Measurements from ENCODE around the gene PHAF1. TPM values are rescaled to one million over a fixed set of nuclear protein-coding genes. Genes with fewer than 3 reads are reported as not detected.

Gene PHAF1
- total RNA-seq, 1 experiment from 2014 or later, result 30.7 TPM

DNA sequence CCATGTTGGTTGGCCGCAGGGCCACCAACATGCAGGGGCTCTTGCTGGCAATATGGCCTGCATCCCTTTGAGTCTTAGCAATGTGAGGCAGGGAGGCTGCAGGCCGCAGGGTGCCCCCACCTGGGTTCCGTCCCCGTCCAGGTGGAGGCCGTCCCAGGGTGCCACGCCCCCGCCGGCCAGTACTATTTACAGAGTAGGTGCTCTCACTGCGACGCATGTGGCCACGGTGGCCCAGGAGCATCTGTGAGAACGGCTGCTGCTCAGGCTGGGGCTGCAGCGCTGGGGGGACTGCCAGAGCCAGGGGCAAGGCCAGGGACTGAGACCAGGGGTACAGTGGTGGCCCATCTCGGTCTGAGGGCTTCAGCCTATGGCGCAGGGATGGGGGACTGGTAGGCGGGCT, 70.4 kb downstream of the PHAF1 start:
- no peaks in the 10 kb centered on the region for H3K27me3 ChIP-seq (ENCODE audit: low read length)
- H3K4me3 ChIP-seq (ENCODE audit: low read length), result no peak overlapping the region
- no peak for DNase-seq
- H3K79me2 ChIP-seq (ENCODE audit: low read length), result no peaks in the 10 kb centered on the region
- H3K4me1 ChIP-seq (ENCODE audit: low read length), result peaks cover 28% of the 10 kb centered on the region
- H3K9ac ChIP-seq (ENCODE audit: low read length), result no peak overlapping the region
- no peak overlapping the region for H3K27ac ChIP-seq (ENCODE audit: low read length)
- no peaks in the 10 kb centered on the region for H3K9me3 ChIP-seq (ENCODE audit: low read length)
- no peaks in the 10 kb centered on the region for H3K36me3 ChIP-seq (ENCODE audit: insufficient read depth, low read length)
- H3K4me2 ChIP-seq (ENCODE audit: low read depth, low read length, poor library complexity, severe bottlenecking), result no peak overlapping the region
- H4K20me1 ChIP-seq (ENCODE audit: insufficient read depth, low read depth, low read length), result peaks cover 17% of the 10 kb centered on the region; the same call in 1 of the 2 replicates
- H2AFZ ChIP-seq (ENCODE audit: low read length), result no peak overlapping the region
- H3K9me2 ChIP-seq (replicated peaks; ENCODE audit: insufficient read depth, low read length), result no peaks in the 10 kb centered on the region

DNA sequence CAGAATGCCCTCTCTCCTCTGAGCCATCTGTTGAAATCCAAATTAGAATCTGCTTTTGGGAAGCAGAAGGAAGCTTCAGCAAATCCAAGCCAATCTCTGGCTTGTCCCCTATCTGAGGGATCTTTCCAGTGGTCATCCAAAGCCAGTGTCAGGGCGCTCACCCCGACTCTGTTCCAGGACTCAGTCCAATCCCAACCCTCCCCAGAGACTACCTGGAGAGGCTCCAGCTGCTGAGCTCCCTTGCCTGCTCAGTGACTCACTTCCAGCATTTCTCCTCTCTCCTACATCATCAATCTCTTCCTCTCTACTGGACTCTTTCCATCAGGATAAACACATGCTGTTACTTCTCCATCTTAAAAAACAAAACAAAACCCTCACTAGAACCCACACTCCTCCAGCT, 71.6 kb downstream of the PHAF1 start:
- Histone ChIP-seq H3K27me3 (ENCODE audit: low read length) (no peaks in the 10 kb centered on the region), H3K9ac (ENCODE audit: low read length) (no peak overlapping the region), H3K4me2 (ENCODE audit: low read depth, low read length, poor library complexity, severe bottlenecking) (no peak overlapping the region), H4K20me1 (ENCODE audit: insufficient read depth, low read depth, low read length) (peaks cover 17% of the 10 kb centered on the region; the same call in 1 of the 2 replicates), H3K9me3 (ENCODE audit: low read length) (no peaks in the 10 kb centered on the region), H2AFZ (ENCODE audit: low read length) (no peak overlapping the region), H3K27ac (ENCODE audit: low read length) (no peak overlapping the region), H3K4me3 (ENCODE audit: low read length) (no peak overlapping the region), H3K9me2 (replicated peaks; ENCODE audit: insufficient read depth, low read length) (no peaks in the 10 kb centered on the region), H3K79me2 (ENCODE audit: low read length) (no peaks in the 10 kb centered on the region), H3K36me3 (ENCODE audit: insufficient read depth, low read length) (no peaks in the 10 kb centered on the region), H3K4me1 (ENCODE audit: low read length) (peaks cover 28% of the 10 kb centered on the region)
- no peak for DNase-seq

DNA sequence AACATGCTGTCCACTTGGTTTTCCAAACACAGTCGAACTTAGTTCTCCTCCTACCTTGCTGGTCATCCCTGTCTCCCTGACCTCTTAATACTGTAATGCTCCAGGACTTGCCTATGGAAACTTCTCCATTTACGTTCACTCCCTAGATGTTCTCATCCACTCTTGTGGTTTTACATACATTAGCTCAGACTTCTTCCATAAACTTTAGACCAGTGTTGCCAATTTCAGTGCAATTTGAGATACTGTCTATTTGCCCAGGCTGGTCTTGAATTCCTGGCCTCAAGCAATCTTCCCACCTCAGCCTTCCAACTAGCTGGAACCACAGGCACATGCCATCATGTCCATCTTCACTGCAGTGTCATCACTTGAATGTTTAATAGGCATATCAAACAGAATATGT, 72.5 kb downstream of the PHAF1 start:
- Histone ChIP-seq H3K9me2 (replicated peaks; ENCODE audit: insufficient read depth, low read length) (no peaks in the 10 kb centered on the region), H3K36me3 (ENCODE audit: insufficient read depth, low read length) (no peaks in the 10 kb centered on the region), H3K9ac (ENCODE audit: low read length) (peak overlapping the region; percentile 74), H3K4me2 (ENCODE audit: low read depth, low read length, poor library complexity, severe bottlenecking) (peak overlapping the region; percentile 94), H3K9me3 (ENCODE audit: low read length) (no peaks in the 10 kb centered on the region), H2AFZ (ENCODE audit: low read length) (no peak overlapping the region), H3K4me3 (ENCODE audit: low read length) (peak overlapping the region; percentile 79; the same call in 1 of the 2 replicates), H3K79me2 (ENCODE audit: low read length) (no peaks in the 10 kb centered on the region), H3K4me1 (ENCODE audit: low read length) (peaks cover 28% of the 10 kb centered on the region), H4K20me1 (ENCODE audit: insufficient read depth, low read depth, low read length) (peaks cover 17% of the 10 kb centered on the region; the same call in 1 of the 2 replicates), H3K27me3 (ENCODE audit: low read length) (no peaks in the 10 kb centered on the region), H3K27ac (ENCODE audit: low read length) (no peak overlapping the region)
- DNase-seq, result no peak

- H3K9ac ChIP-seq (ENCODE audit: low read length), result peak overlapping the region; percentile 74
- H3K27me3 ChIP-seq (ENCODE audit: low read length), result no peaks in the 10 kb centered on the region
- H3K4me3 ChIP-seq (ENCODE audit: low read length), result peak overlapping the region; percentile 79
- H3K27ac ChIP-seq (ENCODE audit: low read length), result no peak overlapping the region
- H3K4me1 ChIP-seq (ENCODE audit: low read length), result peaks cover 26% of the 10 kb centered on the region
- H2AFZ ChIP-seq (ENCODE audit: low read length), result peak overlapping the region; percentile 98; the same call in 1 of the 2 replicates
- no peaks in the 10 kb centered on the region for H3K79me2 ChIP-seq (ENCODE audit: low read length)
- DNase-seq, result no peak
- H3K9me2 ChIP-seq (replicated peaks; ENCODE audit: insufficient read depth, low read length), result no peaks in the 10 kb centered on the region
- H3K4me2 ChIP-seq (ENCODE audit: low read depth, low read length, poor library complexity, severe bottlenecking), result peak overlapping the region; percentile 94
- H4K20me1 ChIP-seq (ENCODE audit: insufficient read depth, low read depth, low read length), result peaks cover 10% of the 10 kb centered on the region; the same call in 1 of the 2 replicates
- no peaks in the 10 kb centered on the region for H3K36me3 ChIP-seq (ENCODE audit: insufficient read depth, low read length)
- H3K9me3 ChIP-seq (ENCODE audit: low read length), result no peaks in the 10 kb centered on the region
Observed at GRCh38 chr16:67183284-67183626, 73.5 kb downstream of the PHAF1 start.

DNA sequence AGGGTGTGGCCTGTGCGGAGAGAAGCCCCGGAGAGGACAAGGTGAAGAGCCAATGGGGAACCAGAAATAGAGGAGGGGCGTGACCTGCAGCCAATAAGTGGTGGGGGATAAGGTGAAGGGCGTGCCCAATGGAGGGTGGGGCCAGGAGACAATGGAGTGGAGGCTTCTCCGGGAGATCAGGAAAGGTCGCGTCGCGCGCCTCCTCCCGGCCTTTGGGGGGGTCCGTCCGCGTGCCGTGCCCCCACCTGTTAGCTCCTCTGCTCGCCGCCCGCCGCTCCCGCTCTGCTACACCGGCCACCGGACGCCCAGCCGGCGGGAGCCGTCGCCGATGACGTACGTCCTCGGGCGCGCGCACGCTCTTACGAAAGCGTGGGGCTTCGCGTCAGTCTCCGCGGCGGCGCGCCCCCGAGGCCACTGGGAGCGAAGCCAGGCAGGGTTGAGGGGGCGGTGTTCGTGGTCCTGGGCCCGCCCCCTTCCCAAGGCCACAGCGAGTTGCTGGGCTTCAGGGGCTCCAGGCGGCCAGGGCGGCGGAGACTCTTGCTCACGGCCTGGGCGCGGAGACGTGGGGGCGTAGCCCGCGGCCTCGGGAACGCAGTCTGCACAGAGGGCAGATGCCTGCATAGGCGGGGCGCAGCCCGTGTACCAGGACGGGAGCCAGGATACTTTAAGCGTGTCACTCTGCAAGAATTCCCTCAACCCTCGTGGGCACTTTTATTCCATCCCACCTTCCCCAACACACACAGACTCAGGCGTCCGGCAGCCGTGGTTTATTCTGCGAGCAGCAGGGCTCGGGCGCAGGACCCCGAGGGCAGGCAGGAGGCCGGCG, 74.1 kb downstream of the PHAF1 start, which contains the start of gene MATCAP1:
TSS of gene MATCAP1 (minus strand) at position 337 of the 826 bp plus-strand sequence. CDS start 3,353 bp downstream, outside the sequence.
- no peak within 1 kb of the TSS for H3K27ac ChIP-seq (ENCODE audit: low read length)
- no peaks in the 10 kb centered on the region for H3K27me3 ChIP-seq (ENCODE audit: low read length)
- peak within 1 kb of the TSS; percentile 98 for H2AFZ ChIP-seq (ENCODE audit: low read length)
- H3K4me1 ChIP-seq (ENCODE audit: low read length), result peaks cover 22% of the 10 kb centered on the region
- H3K79me2 ChIP-seq (ENCODE audit: low read length), result no peaks in the 10 kb centered on the region
- no peaks in the 10 kb centered on the region for H3K9me3 ChIP-seq (ENCODE audit: low read length)
- DNase-seq, result peak; percentile 98
- peak within 1 kb of the TSS; percentile 94 for H3K4me2 ChIP-seq (ENCODE audit: low read depth, low read length, poor library complexity, severe bottlenecking)
- H4K20me1 ChIP-seq (ENCODE audit: insufficient read depth, low read depth, low read length), result peaks cover 8% of the 10 kb centered on the region; the same call in 1 of the 2 replicates
- H3K36me3 ChIP-seq (ENCODE audit: insufficient read depth, low read length), result no peaks in the 10 kb centered on the region
- peak within 1 kb of the TSS; percentile 74 for H3K9ac ChIP-seq (ENCODE audit: low read length)
- no peaks in the 10 kb centered on the region for H3K9me2 ChIP-seq (replicated peaks; ENCODE audit: insufficient read depth, low read length)
- H3K4me3 ChIP-seq (ENCODE audit: low read length), result peak within 1 kb of the TSS; percentile 79

- Histone ChIP-seq H3K9me2 (replicated peaks; ENCODE audit: insufficient read depth, low read length) (no peaks in the 10 kb centered on the region), H3K27me3 (ENCODE audit: low read length) (no peaks in the 10 kb centered on the region), H3K4me2 (ENCODE audit: low read depth, low read length, poor library complexity, severe bottlenecking) (peak overlapping the region; percentile 94), H3K36me3 (ENCODE audit: insufficient read depth, low read length) (no peaks in the 10 kb centered on the region), H3K79me2 (ENCODE audit: low read length) (no peaks in the 10 kb centered on the region), H3K27ac (ENCODE audit: low read length) (no peak overlapping the region), H2AFZ (ENCODE audit: low read length) (peak overlapping the region; percentile 98), H4K20me1 (ENCODE audit: insufficient read depth, low read depth, low read length) (0 out of 2 replicates have a peak, but pooled peaks cover 1% of the 10 kb centered on the region), H3K9me3 (ENCODE audit: low read length) (no peaks in the 10 kb centered on the region), H3K9ac (ENCODE audit: low read length) (peak overlapping the region; percentile 74), H3K4me1 (ENCODE audit: low read length) (peaks cover 22% of the 10 kb centered on the region), H3K4me3 (ENCODE audit: low read length) (peak overlapping the region; percentile 79)
- peak; percentile 68 for DNase-seq
Observed at GRCh38 chr16:67184453-67184994, 74.8 kb downstream of the PHAF1 start.

DNA sequence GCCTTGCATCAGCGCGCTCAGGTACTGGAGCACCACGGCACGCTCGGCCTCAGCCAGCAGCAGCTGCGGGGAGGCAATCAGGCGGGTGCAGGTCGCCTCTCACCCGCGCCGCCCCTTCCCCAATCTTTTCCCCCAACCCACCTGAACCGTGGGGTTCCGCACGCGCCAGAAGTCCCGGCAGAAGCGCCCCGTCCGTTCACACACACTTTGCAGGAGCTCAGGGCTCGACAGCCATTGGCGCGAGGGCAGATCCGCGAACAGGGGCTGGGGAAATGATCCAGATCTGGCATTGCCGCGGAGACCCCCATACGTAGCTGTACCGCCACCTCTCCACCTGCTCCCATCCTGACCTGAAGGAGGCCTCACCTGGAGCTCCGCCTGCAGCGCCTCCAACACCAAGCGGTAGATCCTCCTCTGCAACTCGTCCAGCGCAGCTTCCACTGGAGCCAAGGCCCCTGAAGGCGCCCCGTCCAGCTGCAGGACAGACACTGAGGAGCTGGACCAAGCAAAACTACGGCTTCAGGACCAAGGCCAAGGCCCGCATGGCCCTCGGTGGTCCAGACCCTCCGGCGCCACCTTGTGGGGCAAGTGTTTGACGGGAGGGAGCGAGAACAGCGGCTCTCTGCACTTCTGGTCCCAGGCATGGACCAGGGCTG, 75.4 kb downstream of the PHAF1 start:
- no peak overlapping the region for H2AFZ ChIP-seq (ENCODE audit: low read length)
- no peaks in the 10 kb centered on the region for H3K79me2 ChIP-seq (ENCODE audit: low read length)
- H4K20me1 ChIP-seq (ENCODE audit: insufficient read depth, low read depth, low read length), result no peaks in the 10 kb centered on the region
- no peaks in the 10 kb centered on the region for H3K9me3 ChIP-seq (ENCODE audit: low read length)
- peaks cover 22% of the 10 kb centered on the region for H3K4me1 ChIP-seq (ENCODE audit: low read length)
- no peaks in the 10 kb centered on the region for H3K27me3 ChIP-seq (ENCODE audit: low read length)
- no peak overlapping the region for H3K27ac ChIP-seq (ENCODE audit: low read length)
- peak overlapping the region; percentile 94 for H3K4me2 ChIP-seq (ENCODE audit: low read depth, low read length, poor library complexity, severe bottlenecking)
- no peak overlapping the region for H3K9ac ChIP-seq (ENCODE audit: low read length)
- no peaks in the 10 kb centered on the region for H3K9me2 ChIP-seq (replicated peaks; ENCODE audit: insufficient read depth, low read length)
- H3K36me3 ChIP-seq (ENCODE audit: insufficient read depth, low read length), result no peaks in the 10 kb centered on the region
- H3K4me3 ChIP-seq (ENCODE audit: low read length), result no peak overlapping the region; the same call in 1 of the 2 replicates
- DNase-seq, result peak; percentile 92

- H2AFZ ChIP-seq (ENCODE audit: low read length), result no peak overlapping the region
- H3K4me3 ChIP-seq (ENCODE audit: low read length), result no peak overlapping the region
- no peaks in the 10 kb centered on the region for H3K36me3 ChIP-seq (ENCODE audit: insufficient read depth, low read length)
- no peaks in the 10 kb centered on the region for H3K79me2 ChIP-seq (ENCODE audit: low read length)
- no peak for DNase-seq
- no peaks in the 10 kb centered on the region for H4K20me1 ChIP-seq (ENCODE audit: insufficient read depth, low read depth, low read length)
- no peaks in the 10 kb centered on the region for H3K9me3 ChIP-seq (ENCODE audit: low read length)
- peaks cover 22% of the 10 kb centered on the region for H3K4me1 ChIP-seq (ENCODE audit: low read length)
- H3K27me3 ChIP-seq (ENCODE audit: low read length), result no peaks in the 10 kb centered on the region
- H3K9me2 ChIP-seq (replicated peaks; ENCODE audit: insufficient read depth, low read length), result no peaks in the 10 kb centered on the region
- H3K27ac ChIP-seq (ENCODE audit: low read length), result no peak overlapping the region
- H3K9ac ChIP-seq (ENCODE audit: low read length), result no peak overlapping the region
- H3K4me2 ChIP-seq (ENCODE audit: low read depth, low read length, poor library complexity, severe bottlenecking), result no peak overlapping the region
Observed at GRCh38 chr16:67185651-67186134, 76.0 kb downstream of the PHAF1 start.

Data from Karpas-422 (cell line).